PFSK-1 (cell line): ENCODE data around the gene JPH2.

ENCODE experiments used
- FOXP2 ChIP-seq: optimal IDR thresholded peaks from 2 replicates; pipeline ENCODE3; 2011; ENCODE audit warnings: borderline replicate concordance, control low read depth, inconsistent platforms; ENCODE audit not compliant: insufficient read depth; ENCODE audit errors: extremely low read length, extremely low read depth
- POLR2AphosphoS5 ChIP-seq: IDR thresholded peaks from 2 replicates; pipeline ENCODE4 v1.6.1; 2012; ENCODE audit warnings: low read depth, mild to moderate bottlenecking, control low read depth, low read length, moderate library complexity
- SIN3A ChIP-seq: IDR thresholded peaks from 2 replicates; pipeline ENCODE4 v1.6.1; 2012; ENCODE audit warnings: mild to moderate bottlenecking, low read length, moderate library complexity, borderline replicate concordance; ENCODE audit not compliant: insufficient read depth
- TAF1 ChIP-seq: IDR thresholded peaks from 2 replicates; pipeline ENCODE4 v1.6.1; 2012; ENCODE audit warnings: low read length, control low read depth, borderline replicate concordance; ENCODE audit not compliant: insufficient read depth
- TF ChIP-seq, protein P1 (sequence below), 2 experiments: IDR thresholded peaks; 2 replicates each; pipeline versions ENCODE4 v1.6.1 to v1.8.0; 2011 to 2012; ENCODE audit warnings: low read depth in 2 of 2, low read length in 2 of 2, control low read depth in 1 of 2, inconsistent platforms in 1 of 2, mild to moderate bottlenecking in 1 of 2, moderate library complexity in 1 of 2; ENCODE audit not compliant: insufficient read depth in 1 of 2

The JPH2 gene

DNA sequence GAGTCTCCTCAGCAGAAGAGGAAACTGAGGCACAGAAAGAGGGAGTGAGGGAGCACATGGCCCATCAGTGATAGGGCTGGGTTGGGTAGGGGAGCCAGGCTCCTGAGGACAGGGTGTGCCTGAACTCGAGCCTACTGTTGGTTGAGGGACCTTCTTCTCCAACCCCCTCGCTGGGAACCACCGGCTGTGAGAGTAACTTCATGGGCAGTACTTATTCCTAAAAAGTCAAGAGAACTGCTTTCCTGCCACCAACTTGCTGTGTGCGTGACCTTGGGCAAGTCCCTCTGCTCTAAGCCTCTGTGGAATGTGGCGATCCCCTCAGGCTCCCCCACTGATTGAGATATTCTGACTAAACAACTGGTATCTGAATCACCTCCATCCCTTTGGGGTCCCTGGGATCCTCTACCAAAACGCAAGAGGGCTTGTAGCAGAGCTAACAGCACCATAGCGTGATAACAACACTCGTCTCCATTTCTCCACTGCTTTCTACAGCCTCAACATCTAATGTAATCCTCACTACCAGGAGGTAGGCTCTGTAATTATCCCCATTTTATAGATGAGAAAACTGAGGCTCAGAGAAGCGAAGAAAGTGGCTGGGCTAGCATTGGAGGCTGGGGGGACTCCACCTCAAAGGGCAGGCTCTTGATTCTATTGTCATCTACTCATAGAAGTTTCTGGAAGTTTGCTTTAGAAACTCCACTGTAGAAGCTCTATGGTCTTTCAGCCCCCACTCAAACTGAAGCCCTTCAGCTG, 76.0 kb downstream of the JPH2 start:
- TF ChIP-seq, protein P1, sequence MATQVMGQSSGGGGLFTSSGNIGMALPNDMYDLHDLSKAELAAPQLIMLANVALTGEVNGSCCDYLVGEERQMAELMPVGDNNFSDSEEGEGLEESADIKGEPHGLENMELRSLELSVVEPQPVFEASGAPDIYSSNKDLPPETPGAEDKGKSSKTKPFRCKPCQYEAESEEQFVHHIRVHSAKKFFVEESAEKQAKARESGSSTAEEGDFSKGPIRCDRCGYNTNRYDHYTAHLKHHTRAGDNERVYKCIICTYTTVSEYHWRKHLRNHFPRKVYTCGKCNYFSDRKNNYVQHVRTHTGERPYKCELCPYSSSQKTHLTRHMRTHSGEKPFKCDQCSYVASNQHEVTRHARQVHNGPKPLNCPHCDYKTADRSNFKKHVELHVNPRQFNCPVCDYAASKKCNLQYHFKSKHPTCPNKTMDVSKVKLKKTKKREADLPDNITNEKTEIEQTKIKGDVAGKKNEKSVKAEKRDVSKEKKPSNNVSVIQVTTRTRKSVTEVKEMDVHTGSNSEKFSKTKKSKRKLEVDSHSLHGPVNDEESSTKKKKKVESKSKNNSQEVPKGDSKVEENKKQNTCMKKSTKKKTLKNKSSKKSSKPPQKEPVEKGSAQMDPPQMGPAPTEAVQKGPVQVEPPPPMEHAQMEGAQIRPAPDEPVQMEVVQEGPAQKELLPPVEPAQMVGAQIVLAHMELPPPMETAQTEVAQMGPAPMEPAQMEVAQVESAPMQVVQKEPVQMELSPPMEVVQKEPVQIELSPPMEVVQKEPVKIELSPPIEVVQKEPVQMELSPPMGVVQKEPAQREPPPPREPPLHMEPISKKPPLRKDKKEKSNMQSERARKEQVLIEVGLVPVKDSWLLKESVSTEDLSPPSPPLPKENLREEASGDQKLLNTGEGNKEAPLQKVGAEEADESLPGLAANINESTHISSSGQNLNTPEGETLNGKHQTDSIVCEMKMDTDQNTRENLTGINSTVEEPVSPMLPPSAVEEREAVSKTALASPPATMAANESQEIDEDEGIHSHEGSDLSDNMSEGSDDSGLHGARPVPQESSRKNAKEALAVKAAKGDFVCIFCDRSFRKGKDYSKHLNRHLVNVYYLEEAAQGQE (IDR thresholded peaks at IDR 0.05; ENCODE audit: insufficient read depth in 1 of 2, low read depth in 2 of 2, low read length in 2 of 2) = no peak
- TF ChIP-seq TAF1 (no peak), SIN3A (no peak), POLR2AphosphoS5 (no peak), FOXP2 (no peak)

- TF ChIP-seq SIN3A (no peak), POLR2AphosphoS5 (no peak), TAF1 (no peak), FOXP2 (no peak)
- TF ChIP-seq, protein P1 (IDR thresholded peaks at IDR 0.05; ENCODE audit: insufficient read depth in 1 of 2, low read depth in 2 of 2, low read length in 2 of 2) = no peak
Observed at GRCh38 chr20:44109951-44110361, 77.0 kb downstream of the JPH2 start.

GRCh38 chr20:44106615-44107014, 80.4 kb downstream of the JPH2 start:
- TF ChIP-seq, protein P1 (IDR thresholded peaks at IDR 0.05; ENCODE audit: insufficient read depth in 1 of 2, low read depth in 2 of 2, low read length in 2 of 2) = no peak
- no peak for TF ChIP-seq TAF1
- TF ChIP-seq FOXP2 = no peak
- no peak for TF ChIP-seq SIN3A
- no peak for TF ChIP-seq POLR2AphosphoS5

GRCh38 chr20:44104798-44105517, 82.0 kb downstream of the JPH2 start:
- TF ChIP-seq, protein P1 (IDR thresholded peaks at IDR 0.05; ENCODE audit: insufficient read depth in 1 of 2, low read depth in 2 of 2, low read length in 2 of 2) = no peak
- no peak for TF ChIP-seq POLR2AphosphoS5
